ENCODE measurements around the gene BBS1. TPM values are rescaled to one million over a fixed set of nuclear protein-coding genes. Genes with fewer than 3 reads are reported as not detected.
"Not testable (repeated sequence)": the region's sequence is repeated elsewhere in the genome, so short reads cannot be mapped to it uniquely, and the experiment has no call there.

Gene BBS1
- total RNA-seq, 2 donors from 2014 or later: 106 to 148 TPM

DNA sequence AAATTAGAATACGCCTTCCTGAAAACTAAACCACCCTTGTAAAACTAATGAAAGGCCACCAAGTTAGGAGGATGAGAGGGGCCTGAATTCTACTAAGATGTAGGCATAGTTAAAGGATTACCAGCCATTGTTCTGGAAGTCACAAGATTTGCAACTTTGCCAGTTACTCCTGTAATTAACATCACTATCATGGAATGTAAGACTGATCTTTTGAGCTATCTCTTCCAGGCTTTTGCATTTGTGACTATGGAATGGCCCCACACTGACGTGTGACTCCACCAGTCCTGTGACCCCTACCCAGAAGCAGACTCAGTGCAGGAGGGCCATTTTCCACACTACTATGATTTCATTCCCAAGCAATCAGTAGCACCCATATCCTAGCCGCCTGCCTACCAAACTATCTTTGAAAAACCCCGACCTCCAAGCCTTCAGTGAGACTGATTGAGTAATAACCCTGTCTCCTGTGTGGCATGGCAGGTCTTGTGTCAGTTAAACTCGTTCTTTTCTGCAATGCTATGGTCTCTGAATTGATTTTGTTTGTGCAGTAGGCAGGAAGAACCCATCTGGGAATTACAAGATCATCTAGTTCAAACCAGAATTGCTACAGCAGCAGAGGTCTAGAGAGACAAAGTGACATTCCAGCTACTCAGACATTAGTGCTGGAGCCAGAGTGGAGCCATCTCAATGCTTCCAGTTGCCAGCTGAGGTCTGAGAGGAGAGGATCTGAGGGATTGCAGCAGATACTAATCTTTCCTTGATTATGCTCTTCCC lies 59.8 kb downstream of the BBS1 start:
- TF ChIP-seq, protein P1, sequence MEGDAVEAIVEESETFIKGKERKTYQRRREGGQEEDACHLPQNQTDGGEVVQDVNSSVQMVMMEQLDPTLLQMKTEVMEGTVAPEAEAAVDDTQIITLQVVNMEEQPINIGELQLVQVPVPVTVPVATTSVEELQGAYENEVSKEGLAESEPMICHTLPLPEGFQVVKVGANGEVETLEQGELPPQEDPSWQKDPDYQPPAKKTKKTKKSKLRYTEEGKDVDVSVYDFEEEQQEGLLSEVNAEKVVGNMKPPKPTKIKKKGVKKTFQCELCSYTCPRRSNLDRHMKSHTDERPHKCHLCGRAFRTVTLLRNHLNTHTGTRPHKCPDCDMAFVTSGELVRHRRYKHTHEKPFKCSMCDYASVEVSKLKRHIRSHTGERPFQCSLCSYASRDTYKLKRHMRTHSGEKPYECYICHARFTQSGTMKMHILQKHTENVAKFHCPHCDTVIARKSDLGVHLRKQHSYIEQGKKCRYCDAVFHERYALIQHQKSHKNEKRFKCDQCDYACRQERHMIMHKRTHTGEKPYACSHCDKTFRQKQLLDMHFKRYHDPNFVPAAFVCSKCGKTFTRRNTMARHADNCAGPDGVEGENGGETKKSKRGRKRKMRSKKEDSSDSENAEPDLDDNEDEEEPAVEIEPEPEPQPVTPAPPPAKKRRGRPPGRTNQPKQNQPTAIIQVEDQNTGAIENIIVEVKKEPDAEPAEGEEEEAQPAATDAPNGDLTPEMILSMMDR (IDR thresholded peaks at IDR 0.05): no peak
- TF ChIP-seq POLR2AphosphoS5 (IDR thresholded peaks at IDR 0.05): no peak
- no peak for TF ChIP-seq POLR2A (IDR thresholded peaks at IDR 0.05)
- Histone ChIP-seq H3K27me3 (replicated peaks; ENCODE audit: insufficient read depth) (no peaks in the 10 kb centered on the region), H3K9me3 (no peaks in the 10 kb centered on the region), H3K4me3 (no peak overlapping the region), H3K4me1 (replicated peaks) (no peaks in the 10 kb centered on the region), H3K36me3 (no peaks in the 10 kb centered on the region), H3K27ac (no peak overlapping the region)
- no peak for DNase-seq (ENCODE audit: low spot score)
- intact Hi-C loops (cut with DNase I): no loop called here
- WGBS: 58% methylated on average over 5 of the region's 5 CpGs

DNA sequence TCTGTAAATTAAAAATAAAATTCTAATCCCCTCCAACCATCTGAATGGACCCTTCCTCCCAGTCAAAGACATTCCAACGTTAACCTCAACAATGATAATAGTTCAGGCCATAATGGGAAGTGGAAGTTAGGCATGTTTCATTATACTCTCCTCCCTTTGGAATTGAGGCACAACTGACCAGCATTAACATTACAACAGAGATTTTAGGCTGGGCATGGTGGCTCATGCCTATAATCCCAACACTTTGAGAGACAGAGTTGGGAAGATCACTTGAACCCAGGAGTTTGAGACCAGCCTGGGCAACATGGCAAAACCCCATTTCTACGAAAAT lies 60.4 kb downstream of the BBS1 start:
- Histone ChIP-seq H3K27ac (no peak overlapping the region), H3K4me1 (replicated peaks) (no peaks in the 10 kb centered on the region), H3K9me3 (no peaks in the 10 kb centered on the region), H3K27me3 (replicated peaks; ENCODE audit: insufficient read depth) (no peaks in the 10 kb centered on the region), H3K36me3 (no peaks in the 10 kb centered on the region), H3K4me3 (no peak overlapping the region)
- TF ChIP-seq POLR2AphosphoS5 (IDR thresholded peaks at IDR 0.05): no peak
- TF ChIP-seq POLR2A (IDR thresholded peaks at IDR 0.05): no peak
- TF ChIP-seq, protein P1 (IDR thresholded peaks at IDR 0.05): no peak
- DNase-seq (ENCODE audit: low spot score): no peak
- intact Hi-C loops (cut with DNase I): no loop called here
- 60% methylated on average over 2 of the region's 2 CpGs for WGBS

GRCh38 chr11:66579017-66579606 lies 68.7 kb downstream of the BBS1 start:
- Histone ChIP-seq H3K9me3 (no peaks in the 10 kb centered on the region), H3K4me3 (no peak overlapping the region), H3K4me1 (replicated peaks) (no peaks in the 10 kb centered on the region), H3K27me3 (replicated peaks; ENCODE audit: insufficient read depth) (no peaks in the 10 kb centered on the region), H3K36me3 (no peaks in the 10 kb centered on the region), H3K27ac (no peak overlapping the region)
- 18% methylated on average over 25 of the region's 25 CpGs for WGBS
- peak; percentile 61 for DNase-seq (ENCODE audit: low spot score)
- TF ChIP-seq POLR2A (IDR thresholded peaks at IDR 0.05) (no peak), POLR2AphosphoS5 (IDR thresholded peaks at IDR 0.05) (peak; percentile 48)
- TF ChIP-seq, protein P1 (IDR thresholded peaks at IDR 0.05): peak; percentile 62 to 94 (median 83)
- intact Hi-C loops (cut with DNase I): no loop called here

GRCh38 chr11:66580803-66581202 lies 70.4 kb downstream of the BBS1 start:
- 82% methylated on average over 5 of the region's 5 CpGs for WGBS
- no peak for DNase-seq (ENCODE audit: low spot score)
- no peaks in the 10 kb centered on the region for H3K4me1 ChIP-seq (replicated peaks)
- no peak overlapping the region for H3K4me3 ChIP-seq
- H3K9me3 ChIP-seq: no peaks in the 10 kb centered on the region
- no peak overlapping the region for H3K27ac ChIP-seq
- TF ChIP-seq POLR2AphosphoS5 (IDR thresholded peaks at IDR 0.05) (no peak), POLR2A (IDR thresholded peaks at IDR 0.05) (no peak)
- TF ChIP-seq, protein P1 (IDR thresholded peaks at IDR 0.05): no peak
- intact Hi-C loops (cut with DNase I): no loop called here
- no peaks in the 10 kb centered on the region for H3K27me3 ChIP-seq (replicated peaks; ENCODE audit: insufficient read depth)
- no peaks in the 10 kb centered on the region for H3K36me3 ChIP-seq

GRCh38 chr11:66581261-66581660 lies 70.8 kb downstream of the BBS1 start:
- Histone ChIP-seq H3K27ac (no peak overlapping the region), H3K4me1 (replicated peaks) (no peaks in the 10 kb centered on the region), H3K4me3 (no peak overlapping the region), H3K27me3 (replicated peaks; ENCODE audit: insufficient read depth) (no peaks in the 10 kb centered on the region), H3K9me3 (no peaks in the 10 kb centered on the region), H3K36me3 (no peaks in the 10 kb centered on the region)
- DNase-seq (ENCODE audit: low spot score): no peak
- TF ChIP-seq POLR2A (IDR thresholded peaks at IDR 0.05) (no peak), POLR2AphosphoS5 (IDR thresholded peaks at IDR 0.05) (no peak)
- TF ChIP-seq, protein P1 (IDR thresholded peaks at IDR 0.05): no peak
- WGBS: 79% methylated on average over 3 of the region's 3 CpGs
- intact Hi-C loops (cut with DNase I): no loop called here

DNA sequence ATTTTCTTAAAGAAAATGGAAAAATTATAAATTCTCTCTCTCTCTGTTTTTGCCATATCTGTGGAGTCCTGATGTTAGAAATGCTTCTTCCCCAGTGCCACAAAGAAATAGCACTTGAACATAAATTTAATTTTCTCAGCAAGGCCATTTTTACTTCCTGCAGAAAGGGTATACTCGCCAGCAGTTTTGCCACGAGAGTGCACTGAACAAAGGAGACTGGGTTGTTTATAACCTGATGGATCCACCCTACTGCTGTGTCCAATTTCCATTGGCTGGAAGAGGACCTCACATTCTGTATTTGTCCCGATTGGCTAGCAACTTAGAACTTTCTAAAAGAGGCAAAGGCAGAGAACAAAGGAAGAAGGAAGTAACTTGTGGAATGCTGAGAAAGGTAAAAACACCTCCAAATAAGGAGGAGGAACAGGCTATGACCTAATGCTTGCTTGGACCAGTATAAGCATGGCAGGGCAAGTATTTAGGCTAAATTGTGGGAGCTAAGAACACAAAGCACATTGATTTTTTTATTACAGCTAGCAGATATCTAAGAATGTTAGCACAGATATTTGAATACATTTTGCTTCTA lies 72.2 kb downstream of the BBS1 start:
- DNase-seq (ENCODE audit: low spot score); intact Hi-C loops (cut with DNase I); H3K36me3 ChIP-seq; H3K27me3 ChIP-seq (replicated peaks; ENCODE audit: insufficient read depth); H3K4me1 ChIP-seq (replicated peaks); H3K27ac ChIP-seq; H3K9me3 ChIP-seq; H3K4me3 ChIP-seq: not testable (repeated sequence)
- 89% methylated on average over 3 of the region's 3 CpGs for WGBS
